Measurements from ENCODE around the gene KRTAP2-4.
"Not testable (repeated sequence)": the region's sequence is repeated elsewhere in the genome, so short reads cannot be mapped to it uniquely, and the experiment has no call there.

KRTAP2-4 gene

GRCh38 chr17:41037853-41038350 lies 27.8 kb downstream of the KRTAP2-4 start:
- no peak for DNase-seq

DNA sequence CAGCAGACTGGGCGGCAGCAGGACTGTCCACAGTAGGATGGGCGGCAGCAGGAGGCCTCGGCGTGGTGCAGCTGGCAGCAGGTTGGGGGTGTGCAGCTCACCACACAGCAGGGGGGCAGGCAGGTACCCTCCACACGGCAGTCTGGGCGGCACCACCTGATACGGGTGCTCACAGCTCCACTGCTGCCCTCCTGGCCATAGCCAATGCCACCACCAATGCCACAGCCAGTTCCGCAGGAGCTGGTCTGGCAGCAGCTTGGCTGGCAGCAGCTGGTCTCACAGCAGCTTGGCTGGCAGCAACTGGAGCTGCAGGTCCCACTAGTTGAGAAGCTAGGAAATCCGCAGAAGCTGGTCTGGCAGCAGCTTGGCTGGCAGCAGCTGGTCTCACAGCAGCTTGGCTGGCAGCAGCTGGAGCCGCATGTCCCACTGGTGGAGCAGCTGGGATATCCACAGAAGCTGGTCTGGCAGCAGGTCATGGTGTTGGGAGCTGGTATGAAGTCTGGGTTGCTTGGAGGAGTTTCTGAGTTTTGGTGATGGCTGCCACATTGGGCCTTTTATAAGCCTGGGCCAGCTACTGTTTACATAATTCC lies 31.2 kb downstream of the KRTAP2-4 start, which contains the start of gene KRTAP1-3:
Gene KRTAP1-3 (minus strand): TSS at position 529 of the 590 bp plus-strand sequence. CDS start 53 bp downstream, at position 476.
- not testable (repeated sequence) for DNase-seq

GRCh38 chr17:41029633-41030245 lies 35.9 kb downstream of the KRTAP2-4 start, which contains the start of gene KRTAP1-4:
Gene KRTAP1-4 (minus strand): TSS chr17:41030195. CDS start chr17:41030078, 117 bp downstream.
- DNase-seq: no peak

- no peak for DNase-seq
Observed at GRCh38 chr17:41026715-41027471, 38.8 kb downstream of the KRTAP2-4 start, which contains the start of gene KRTAP1-5. Gene KRTAP1-5 (minus strand): TSS chr17:41027208. CDS start chr17:41027155, 53 bp downstream.

- no peak for DNase-seq
Observed at GRCh38 chr17:41024697-41025096, 41.0 kb downstream of the KRTAP2-4 start.

GRCh38 chr17:41020336-41020735 lies 45.3 kb downstream of the KRTAP2-4 start:
- no peak for DNase-seq

GRCh38 chr17:41019415-41019814 lies 46.3 kb downstream of the KRTAP2-4 start:
- DNase-seq: no peak

DNA sequence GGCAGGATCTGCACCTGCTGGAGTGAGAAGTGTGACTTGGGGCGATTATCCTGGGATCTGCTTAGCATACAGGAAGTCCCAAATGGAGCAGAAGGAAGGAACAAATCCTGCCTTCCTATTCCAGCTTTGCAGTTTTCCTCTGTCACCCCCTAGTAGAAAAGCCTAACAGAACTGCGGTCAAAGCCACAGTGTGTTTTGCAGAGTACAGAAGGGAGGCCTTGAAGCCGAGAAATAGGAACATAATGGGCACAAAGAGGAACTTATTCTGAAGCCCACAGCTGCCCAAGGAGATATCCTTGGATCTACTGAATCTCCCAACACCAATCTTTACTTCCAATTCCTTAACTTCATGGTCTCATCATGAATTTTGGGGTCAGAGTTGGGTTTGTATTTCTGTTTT lies 47.1 kb downstream of the KRTAP2-4 start:
- DNase-seq: no peak

DNA sequence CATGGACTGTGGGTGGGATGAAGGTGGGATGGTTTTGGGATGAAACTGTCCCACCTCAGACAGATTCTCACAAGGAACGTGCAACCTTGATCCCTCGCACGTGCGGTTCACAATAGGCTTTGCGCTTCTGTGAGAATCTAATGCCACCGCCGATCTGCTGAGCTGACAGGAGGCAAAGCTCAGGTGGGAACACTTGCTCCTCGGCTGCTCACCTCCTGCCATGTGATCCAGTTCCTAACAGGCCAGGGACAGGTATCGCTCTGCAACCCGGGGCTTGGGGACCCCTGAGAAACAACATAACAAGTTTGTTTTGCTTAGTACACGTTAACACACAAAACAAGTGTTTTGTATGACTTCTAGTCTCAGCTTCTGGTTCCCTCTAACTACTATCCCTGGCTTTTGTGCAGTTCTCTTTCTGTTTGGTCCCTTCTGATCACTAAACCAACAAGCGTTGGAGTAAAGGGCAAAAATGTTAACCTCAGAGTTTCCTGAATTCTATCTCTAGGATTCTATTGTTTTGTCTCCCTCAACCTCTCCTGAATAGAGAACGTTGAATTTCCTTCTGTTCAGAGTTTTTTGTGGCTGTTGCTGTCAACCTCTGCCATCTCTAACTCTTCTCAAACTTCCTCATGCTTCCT lies 49.0 kb downstream of the KRTAP2-4 start:
- DNase-seq: no peak

- no peak for DNase-seq
Observed at GRCh38 chr17:41015454-41015853, 50.2 kb downstream of the KRTAP2-4 start.

All from amygdala (tissue), 56 donors.